ENCODE data around the gene NOP14.
A peak's percentile ranks its signal among the peaks of the same experiment; 100 is the strongest.
"Not testable (repeated sequence)": the region's sequence is repeated elsewhere in the genome, so short reads cannot be mapped to it uniquely, and the experiment has no call there.

Gene NOP14

DNA sequence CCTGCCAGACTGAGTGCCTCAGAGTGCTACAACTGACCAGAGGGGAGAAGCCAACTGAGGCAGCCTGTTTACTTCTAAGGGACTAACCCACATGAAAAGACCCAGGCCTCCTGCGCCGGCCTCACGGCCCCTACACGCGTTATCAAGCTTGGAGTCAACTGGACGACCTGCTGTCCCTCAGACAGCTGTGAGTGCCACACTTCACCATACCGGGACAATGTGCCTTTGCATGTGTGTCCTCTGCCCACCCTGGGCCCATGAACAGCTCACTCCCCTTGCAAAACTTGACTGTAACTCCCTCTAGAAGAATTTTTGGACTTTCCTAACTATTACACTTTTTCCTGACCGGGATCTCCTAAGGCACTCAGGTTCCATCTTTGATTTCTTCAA is 1.8 kb downstream of the NOP14 start:
- peak; percentile 23 for DNase-seq

DNA sequence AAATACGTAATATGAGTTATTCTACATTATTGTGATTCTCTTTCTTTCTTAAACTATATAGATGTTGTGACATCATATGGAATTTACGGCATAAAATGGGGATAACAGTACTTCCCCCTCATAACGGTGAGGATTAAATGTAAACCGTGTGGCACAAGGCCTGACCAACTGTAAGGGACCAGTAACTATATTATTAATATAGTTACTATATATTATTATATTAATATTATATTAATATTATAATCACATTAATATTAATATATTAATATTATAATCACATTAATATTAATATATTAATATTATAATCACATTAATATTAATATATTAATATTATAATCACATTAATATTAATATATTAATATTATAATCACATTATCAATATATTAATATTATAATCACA is 2.8 kb downstream of the NOP14 start:
- DNase-seq: not testable (repeated sequence)

DNA sequence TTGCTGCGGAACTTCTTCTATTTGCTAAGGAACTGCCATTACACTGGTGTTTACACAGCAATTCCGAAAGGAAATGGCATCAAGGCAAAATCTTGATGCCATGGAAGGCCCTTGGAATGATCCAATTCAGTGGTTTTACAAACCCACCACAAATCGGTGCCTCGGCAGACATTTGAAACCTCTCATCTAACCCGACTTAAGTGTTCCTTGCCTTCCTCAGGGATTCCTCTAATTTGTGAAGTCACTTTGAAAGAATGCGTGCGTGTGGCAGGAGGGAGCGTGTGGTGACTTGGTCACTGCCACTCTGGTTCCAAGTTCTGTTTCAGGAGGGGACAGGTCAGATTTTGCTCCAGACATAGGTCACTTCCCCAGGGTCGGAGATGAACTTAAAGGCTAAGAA is 4.8 kb downstream of the NOP14 start:
- no peak for DNase-seq

DNA sequence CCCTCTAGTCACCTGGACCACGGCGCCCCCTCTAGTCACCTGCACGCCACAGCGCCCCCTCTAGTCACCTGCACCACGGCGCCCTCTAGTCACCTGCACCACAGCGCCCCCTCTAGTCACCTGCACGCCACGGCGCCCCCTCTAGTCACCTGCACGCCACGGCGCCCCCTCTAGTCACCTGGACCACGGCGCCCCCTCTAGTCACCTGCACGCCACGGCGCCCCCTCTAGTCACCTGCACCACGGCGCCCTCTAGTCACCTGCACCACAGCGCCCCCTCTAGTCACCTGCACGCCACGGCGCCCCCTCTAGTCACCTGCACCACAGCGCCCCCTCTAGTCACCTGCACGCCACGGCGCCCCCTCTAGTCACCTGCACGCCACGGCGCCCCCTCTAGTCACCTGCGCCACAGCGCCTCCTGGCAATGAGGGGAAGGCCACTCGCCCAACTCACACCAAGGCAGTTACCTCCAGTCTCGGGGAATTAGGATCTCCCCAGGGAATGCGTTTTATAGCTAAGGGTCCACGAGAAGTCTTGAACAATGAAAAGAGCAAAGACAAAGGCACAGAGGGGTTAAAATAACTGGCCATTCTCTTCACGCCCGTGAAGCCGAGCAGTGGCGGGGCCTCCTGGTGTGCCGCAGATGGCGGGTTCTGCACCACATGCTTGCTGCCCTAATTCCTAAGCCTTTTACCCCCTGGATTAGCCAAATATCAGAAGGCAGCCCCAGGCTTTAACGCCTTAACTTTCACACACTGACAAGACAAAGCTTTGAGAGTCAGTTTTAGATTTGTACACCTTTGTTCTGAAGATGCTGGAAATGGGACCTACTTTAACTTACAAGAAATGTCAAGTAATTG is 7.8 kb downstream of the NOP14 start:
- not testable (repeated sequence) for DNase-seq

DNA sequence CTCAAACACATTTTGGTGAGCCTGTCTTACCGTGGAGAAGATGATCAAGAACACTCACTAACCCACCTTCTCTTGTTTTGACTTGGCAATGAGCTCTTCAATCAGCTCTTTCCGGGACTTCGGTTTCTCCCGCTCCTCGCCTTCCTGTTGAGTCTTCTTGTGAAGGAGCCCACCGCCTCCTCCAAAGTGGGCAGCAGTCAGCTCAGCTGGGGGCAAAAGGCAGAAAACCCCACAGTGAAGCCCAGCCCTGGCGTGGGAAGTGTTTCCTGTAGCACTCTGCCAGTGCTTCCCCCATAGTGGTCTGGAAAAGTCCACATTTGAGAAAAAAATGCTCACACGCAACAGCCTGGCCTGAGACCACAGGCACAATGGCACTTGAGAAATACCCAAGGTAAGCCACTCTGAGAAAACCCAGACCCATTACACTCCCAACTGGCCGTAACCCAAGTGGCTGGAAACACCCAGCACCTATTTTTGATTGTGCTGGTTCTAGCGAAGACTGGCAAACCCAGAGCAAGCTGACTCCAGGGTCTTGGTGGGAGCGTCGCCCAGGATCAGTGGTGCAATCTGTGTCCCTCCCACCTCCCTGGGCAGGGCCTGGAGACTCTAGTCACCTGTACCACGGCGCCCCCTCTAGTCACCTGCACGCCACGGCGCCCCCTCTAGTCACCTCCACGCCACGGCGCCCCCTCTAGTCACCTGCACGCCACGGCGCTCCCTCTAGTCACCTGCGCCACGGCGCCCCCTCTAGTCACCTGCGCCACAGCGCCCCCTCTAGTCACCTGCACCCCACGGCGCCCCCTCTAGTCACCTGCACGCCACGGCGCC is 8.6 kb downstream of the NOP14 start:
- peak; percentile 85 for DNase-seq

DNA sequence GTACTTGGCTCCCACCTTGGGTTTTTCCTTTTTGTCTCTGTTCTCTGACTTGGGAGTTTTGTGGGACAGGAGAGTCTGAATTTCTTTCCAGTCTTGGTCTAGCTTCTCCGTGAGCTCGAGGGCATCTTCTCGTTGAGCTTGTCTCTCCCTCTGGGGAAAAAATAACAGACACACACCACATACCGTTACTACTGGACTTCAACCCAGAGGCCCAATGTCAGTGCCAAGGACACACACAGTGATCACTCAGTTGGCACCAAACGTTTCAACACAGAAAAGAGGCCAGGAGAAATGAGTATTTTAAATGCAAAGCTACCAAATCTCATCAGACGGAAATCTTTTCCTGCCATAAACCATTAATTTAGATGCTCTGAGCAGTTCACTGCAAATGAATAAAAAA is 9.7 kb downstream of the NOP14 start:
- no peak for DNase-seq

DNA sequence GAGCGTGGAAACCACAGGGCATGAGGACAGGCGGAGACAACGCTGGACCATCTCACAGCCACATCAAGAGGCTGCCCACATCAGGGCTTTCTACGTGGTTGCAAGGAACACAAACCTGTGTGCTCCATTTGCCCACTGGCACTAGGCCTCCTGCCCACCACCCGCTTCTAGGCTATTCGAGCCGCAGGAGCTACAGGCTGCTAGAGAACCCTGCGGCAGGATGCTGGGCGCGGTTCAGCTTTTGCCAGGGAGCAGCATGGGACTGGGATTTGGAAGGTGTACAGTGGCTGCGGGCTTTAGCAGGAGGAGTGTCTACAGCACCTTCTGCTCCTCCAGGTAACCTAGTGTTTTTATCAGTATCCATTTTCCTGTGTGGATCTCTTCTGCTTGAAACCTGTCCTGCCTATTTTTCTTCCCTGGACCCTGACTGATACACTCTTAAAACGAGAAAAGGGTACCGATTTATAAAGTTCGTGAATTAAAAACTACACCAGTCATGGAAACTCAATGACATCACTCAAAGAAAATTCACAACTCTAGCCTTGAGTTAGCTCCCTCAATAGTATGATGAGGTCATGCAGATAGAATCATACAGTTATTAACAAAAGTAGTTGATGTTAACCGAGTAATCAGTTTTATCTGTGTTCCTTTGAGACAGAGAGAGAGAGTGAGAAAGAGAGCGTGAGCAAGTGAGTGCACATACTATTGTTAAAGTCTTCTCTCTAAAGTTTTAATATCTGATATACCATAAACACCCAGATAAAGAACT is 12.8 kb downstream of the NOP14 start:
- no peak for DNase-seq

DNA sequence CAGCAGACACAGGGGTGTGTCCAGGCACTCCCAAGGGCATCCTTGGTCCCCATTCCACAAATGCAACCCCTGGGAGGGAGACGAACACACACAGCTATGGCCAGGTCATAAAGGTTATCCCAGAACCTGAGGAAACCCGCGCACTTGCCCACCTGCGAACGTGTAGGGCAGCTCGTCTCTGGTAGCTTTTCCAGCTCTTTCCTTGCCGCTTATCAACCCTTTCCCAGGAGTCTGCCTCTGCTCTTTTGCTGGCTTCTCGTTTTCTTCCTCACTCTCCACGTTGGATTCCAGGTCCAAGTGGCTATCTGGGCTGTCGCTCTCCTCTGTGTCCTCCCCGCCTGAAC is 13.5 kb downstream of the NOP14 start:
- DNase-seq: no peak

DNA sequence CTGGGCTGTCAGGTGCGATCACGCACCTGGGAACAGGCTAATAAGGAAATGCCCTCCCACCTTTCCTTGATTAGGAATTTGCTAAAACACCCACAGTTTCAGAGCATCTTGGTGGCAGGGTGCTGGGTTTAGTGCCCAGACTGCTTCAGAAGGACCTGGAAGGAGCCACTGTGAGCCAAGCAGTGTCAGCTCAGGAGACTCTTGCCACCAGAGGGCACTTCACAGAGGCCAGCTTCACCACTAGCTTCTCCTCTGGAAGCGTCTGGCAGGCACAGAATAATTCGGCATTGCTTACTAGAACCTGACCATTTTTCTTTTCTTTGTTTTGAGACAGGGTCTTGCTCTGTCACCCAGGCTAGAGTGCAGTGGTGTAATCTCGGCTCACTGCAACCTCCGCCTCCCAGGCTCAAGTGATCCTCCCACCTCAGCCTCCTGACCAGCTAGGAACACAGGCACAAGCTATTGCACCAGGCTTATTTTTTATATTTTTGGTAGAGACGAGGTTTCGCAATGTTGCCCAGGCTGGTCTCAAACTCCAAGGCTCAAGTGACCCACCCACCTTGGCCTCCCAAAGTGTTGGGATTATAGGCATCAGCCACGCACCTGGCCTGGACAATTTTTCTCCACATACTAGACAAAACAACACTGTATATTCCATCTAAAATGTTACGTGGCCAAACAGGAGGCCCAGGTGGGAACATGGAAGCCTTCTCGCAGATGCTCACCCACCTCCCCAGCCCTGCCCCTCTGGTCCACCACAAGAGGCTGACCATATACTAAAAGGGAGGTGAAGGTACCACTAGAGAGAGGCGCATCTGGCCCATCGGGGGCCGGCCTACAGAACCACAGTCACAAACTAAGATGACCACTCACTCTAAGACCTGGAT is 14.1 kb downstream of the NOP14 start:
- peak; percentile 27 for DNase-seq

DNA sequence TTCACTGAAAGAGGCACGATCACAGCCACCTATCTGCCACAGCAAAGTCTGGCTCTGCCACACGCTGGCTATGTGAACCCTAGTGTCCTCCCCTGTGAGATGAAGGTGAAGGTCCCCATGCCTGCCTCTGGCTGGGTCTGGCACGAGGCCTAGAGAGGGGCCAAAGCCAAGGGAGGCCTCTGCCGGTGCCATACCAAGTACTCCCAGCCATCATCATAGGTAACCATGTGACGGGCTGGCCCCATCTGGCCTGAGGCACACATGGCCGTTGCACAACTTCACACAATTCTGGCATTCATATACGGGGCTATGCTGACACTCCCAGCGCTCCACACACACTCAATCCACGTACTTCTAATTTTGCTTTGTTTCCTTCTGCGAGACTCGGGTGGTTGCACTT is 15.3 kb downstream of the NOP14 start:
- DNase-seq: no peak

DNA sequence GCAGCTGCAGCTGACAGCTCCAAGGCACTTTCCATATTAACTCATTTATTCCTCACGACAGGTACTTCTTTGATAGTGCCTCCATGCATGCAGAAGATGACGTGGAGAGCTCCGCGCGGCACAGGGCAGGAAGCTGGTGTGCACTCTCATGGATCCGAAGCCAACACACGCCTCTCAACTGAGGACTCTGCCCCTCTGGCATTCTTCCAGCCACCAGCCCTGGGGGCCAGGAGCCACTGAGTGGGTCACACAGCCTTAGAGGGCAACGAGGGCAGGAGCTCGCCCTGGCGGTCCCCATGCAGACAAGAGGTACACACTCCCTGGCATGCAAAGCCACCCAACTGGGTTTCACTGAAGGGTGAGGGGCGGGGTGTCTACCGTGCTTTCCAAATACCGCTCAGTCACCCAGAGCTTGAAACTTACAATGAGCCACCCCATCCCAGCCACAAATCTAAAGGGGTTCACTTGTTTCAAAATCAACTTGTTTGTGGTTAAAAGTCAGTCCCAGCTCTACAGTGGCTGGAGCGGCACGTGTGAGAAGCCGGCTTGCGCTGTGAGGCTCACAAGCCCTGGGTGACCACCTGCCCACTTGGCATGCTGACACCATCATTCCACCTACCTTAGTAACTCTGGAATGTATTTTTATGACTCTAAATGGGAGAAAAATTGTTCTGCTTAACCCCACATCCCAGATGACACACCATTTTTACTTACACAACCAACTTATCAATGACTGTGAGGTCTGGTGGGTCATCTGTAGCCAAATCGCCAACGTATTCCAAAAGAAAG is 16.2 kb downstream of the NOP14 start:
- no peak for DNase-seq

DNA sequence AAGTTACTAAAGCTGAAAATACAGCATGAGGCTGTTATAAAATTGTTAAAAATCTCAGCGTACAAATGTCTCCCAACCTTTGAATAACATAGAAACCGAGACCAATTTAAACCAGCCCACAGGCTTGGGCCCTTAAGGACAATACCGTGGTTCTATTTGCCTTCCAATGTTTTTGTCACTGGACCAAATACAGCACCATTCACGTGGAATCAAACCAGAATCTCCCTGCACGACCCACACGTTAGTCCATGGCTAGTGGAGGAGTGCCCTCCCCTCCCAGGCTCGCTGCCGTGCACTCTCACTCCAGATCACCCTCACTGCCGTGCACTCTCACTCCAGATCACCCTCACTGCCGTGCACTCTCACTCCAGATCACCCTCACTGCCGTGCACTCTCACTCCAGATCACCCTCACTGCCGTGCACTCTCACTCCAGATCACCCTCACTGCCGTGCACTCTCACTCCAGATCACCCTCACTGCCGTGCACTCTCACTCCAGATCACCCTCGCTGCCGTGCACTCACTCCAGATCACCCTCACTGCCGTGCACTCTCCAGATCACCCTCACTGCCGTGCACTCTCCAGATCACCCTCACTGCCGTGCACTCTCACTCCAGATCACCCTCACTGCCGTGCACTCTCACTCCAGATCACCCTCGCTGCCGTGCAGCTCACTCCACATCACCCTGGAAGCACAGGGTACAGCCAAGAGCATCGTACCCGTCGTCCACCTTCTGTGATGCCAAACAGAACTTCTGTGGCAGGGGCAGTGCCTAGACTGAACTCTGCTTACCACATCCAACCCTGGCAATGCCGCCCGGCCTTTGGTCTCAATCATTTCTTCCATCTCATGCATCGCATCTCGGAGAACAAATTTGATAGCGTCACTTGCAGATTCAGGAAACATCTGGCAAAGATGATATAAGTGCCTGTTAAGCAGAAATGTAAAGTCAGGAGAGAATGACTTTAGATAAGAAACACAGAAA is 17.3 kb downstream of the NOP14 start:
- DNase-seq: not testable (repeated sequence)

DNA sequence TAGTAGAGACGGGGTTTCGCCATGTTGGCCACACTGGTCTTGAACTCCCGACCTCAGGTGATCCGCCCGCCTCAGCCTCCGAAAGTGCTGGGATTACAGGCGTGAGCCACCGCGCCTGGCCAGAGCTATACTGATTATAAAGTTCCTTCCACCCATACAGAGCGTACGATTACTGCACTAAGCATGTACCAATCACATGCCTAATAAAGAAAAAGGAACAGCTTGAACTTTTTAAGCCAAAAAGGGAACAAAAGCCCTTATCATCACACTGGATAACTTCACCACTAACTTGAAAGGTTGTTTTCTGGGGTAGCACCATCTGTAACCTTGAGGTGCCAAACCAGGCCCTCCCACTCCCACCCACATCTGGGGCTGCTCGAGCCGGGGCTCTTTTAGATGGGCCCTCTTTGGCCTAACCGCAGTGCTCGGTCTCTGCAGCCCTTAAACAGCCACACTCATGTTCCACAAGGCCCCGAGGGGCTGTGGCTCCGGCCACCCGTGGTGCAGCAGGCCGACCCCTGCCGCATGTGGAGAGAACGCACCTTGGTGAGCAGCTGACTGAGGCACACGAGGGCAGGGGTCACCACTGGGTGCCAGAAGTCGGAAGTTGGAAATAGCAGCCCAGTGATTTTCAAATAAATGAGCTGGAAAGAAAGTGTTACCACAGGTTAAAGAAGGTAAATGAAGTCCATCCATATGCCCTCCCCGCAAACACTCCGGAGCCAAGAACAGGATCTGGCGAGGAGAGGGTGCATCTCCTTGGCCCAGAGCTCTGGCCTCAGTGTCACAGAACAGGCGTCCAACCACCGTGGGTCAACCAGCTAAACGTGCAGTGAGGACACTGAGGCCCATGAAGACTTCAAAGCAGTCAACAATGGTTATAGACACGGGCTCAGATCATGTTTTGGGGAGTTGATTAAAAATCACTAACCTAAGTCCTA is 18.4 kb downstream of the NOP14 start:
- no peak for DNase-seq

DNA sequence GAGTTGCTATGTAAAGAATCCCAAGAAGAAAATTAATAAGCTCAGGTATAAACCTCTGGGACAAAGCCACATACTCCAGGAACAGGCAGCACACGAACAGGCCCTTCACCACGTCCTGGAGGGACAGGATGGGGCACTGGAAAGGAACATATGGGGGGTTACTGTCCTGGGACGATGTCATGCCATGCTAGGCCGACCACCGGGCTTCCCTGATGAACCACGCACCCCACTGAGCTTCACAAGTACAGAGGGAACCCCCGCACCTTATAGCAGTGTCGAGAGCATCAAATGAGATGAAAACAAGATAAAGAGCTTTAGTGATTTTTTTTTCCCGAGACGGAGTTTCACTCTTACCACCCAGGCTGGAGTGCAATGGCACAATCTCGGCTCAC is 19.1 kb downstream of the NOP14 start:
- DNase-seq: no peak

DNA sequence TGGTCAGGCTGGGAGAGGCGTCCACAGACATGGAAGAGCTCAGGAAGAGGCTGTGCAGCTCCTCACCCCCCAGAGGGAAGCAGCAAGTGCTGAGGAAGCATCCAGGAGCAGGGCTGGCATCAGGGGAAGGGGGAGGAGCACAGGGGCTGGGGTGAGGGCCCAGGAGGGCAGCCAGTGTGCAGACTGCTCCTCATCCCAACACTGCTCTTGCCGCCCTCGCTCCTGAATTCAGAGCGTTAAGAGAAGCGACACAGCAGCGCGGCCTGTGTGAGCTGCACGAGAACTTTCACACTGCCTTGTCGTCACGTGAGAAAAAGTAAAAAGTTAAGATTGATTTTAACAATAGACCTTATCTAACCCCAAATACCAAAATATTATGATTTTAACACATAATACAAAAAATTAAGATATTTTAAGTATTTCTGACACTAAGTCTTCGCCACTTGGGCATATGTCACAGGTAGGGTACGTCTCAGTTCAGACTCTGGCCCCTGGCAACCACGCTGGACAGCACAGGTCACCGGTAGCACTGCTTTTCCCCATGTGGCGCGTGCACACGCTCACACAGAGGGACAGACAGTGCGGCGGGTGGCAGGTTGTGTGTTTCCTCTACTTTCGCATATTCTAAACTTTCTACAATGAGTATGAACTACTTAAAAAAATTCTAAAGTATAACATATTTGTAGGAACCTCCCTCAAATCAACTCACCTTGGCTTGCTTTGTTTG is 19.7 kb downstream of the NOP14 start:
- no peak for DNase-seq

DNA sequence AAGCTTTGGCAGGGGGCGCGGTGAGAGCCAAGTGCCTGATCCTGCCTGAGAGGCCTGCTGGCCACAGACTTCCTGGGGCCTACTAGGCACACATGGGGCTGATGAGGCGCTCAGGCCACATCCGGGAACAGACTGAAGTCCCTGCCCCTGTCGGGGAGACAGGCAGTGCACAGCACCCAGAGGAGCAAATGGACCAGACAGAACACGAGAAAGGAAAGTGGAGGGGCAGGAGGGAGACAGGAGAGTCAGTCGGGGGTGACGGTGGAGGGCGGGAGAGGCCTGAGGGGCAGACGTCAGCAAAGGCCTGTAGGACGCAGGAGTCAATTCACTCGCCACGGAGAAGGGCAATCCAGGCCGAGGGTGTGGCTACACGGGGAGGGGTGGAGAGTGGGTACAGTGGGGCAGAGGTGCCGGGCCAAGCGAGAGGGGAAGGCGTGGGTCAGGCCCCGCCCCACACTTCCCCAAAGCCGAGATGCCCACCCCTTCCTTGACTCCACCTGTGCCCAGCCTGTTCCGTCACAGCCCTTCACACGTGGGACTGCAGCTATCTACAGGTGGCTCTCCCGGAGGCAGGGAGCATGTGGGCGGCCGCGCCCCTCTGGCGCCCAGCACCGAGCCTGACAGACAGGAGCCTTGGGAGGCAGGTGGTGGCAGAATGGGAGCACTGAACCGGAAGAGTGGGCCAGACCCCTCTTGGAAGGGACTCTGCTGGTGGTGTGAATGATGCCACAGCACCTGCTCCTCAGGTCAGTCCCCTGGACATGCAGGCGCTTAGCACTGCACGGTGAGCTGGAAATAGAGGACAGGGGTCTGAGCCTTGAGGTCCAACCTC is 20.5 kb downstream of the NOP14 start:
- DNase-seq: peak; percentile 40

DNA sequence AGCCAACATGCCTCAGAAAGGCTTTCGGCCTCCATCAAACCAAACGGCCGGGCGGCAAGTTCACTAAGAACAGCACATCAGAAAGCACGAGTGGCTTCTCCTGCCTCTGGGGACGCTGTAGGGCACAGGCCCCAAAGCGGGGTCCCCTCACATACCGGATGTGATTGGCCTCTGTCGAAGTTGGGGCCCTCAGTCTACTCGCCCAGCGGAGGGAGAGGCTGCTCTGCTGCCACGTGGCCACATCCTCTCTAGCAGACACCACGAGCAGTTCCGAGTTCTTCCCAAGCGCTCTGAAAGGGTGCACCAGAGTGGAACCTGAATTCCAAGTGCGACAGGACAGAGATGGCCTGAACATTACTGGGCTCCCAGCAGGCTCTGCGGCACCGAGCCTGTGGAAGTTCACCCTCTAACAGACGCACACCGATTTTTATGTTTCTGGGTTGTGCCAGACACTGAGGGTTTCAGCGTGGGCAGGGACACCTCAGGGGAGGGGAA is 21.1 kb downstream of the NOP14 start:
- DNase-seq: no peak
